Esophagus muscularis mucosa (tissue), 3 donors: ENCODE measurements around the gene ABCF2.

Source experiments
- POLR2A ChIP-seq: fragments of 450-650 bp; IDR thresholded peaks from one replicate; pipeline ENCODE4 v1.6.1; 2017; ENCODE audit warnings: antibody characterized with exemption, moderate library complexity, mild to moderate bottlenecking, low read depth
- TF ChIP-seq, protein P1 (sequence below), 3 experiments: fragments of 200-600 bp in 2 of 3; fragments of 450-650 bp in 1 of 3; sonication (generic) in 2 of 3; IDR thresholded peaks; one replicate each; pipeline ENCODE4 v1.5.1; 2017 to 2019; ENCODE audit warnings: antibody characterized with exemption in 3 of 3, mild to moderate bottlenecking in 2 of 3, moderate library complexity in 1 of 3

DNA sequence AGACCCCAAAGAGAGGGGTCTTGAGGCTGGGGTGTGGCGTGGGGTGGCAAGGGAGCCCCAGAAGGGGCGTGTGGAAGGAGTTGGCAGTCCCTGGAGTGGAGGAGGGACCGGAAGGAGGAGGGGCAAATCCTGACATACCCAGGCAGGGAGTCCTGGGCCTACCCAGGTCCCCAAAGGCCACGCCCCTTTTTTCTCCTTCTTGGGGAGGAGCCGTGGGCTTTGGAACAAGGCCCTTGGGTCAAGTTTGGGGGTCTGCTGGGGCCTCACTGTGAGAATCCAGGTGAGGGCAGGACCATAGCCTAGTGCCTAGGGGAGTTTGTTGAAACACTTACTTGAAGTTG is 22.7 kb upstream of the ABCF2 start:
- TF ChIP-seq, protein P1, sequence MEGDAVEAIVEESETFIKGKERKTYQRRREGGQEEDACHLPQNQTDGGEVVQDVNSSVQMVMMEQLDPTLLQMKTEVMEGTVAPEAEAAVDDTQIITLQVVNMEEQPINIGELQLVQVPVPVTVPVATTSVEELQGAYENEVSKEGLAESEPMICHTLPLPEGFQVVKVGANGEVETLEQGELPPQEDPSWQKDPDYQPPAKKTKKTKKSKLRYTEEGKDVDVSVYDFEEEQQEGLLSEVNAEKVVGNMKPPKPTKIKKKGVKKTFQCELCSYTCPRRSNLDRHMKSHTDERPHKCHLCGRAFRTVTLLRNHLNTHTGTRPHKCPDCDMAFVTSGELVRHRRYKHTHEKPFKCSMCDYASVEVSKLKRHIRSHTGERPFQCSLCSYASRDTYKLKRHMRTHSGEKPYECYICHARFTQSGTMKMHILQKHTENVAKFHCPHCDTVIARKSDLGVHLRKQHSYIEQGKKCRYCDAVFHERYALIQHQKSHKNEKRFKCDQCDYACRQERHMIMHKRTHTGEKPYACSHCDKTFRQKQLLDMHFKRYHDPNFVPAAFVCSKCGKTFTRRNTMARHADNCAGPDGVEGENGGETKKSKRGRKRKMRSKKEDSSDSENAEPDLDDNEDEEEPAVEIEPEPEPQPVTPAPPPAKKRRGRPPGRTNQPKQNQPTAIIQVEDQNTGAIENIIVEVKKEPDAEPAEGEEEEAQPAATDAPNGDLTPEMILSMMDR (IDR thresholded peaks at IDR 0.05) = no peak
- no peak for TF ChIP-seq POLR2A
